ENCODE data around the gene BGLAP. TPM values are rescaled to one million over a fixed set of nuclear protein-coding genes. Genes with fewer than 3 reads are reported as not detected.
"Not testable (repeated sequence)": the region's sequence is repeated elsewhere in the genome, so short reads cannot be mapped to it uniquely, and the experiment has no call there.

The BGLAP gene
- total and polyA plus RNA-seq, 2 experiments from 2014 or later, result 0.51 to 1.8 TPM

DNA sequence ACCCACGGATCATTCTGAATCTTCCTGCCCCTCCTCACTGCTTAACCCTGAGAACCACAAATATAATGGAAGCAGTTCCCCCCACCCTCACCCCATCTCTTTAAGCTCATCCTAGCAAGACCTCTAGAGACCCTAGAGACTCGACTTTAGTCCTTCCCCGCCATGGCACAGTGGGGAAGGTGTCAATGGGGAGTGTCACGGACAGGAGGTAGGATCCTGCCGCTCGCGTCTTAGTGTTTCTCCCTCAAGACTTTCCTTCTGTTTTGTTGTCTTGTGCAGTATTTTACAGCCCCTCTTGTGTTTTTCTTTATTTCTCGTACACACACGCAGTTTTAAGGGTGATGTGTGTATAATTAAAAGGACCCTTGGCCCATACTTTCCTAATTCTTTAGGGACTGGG is 29.9 kb upstream of the BGLAP start:
- TF ChIP-seq, protein P1, sequence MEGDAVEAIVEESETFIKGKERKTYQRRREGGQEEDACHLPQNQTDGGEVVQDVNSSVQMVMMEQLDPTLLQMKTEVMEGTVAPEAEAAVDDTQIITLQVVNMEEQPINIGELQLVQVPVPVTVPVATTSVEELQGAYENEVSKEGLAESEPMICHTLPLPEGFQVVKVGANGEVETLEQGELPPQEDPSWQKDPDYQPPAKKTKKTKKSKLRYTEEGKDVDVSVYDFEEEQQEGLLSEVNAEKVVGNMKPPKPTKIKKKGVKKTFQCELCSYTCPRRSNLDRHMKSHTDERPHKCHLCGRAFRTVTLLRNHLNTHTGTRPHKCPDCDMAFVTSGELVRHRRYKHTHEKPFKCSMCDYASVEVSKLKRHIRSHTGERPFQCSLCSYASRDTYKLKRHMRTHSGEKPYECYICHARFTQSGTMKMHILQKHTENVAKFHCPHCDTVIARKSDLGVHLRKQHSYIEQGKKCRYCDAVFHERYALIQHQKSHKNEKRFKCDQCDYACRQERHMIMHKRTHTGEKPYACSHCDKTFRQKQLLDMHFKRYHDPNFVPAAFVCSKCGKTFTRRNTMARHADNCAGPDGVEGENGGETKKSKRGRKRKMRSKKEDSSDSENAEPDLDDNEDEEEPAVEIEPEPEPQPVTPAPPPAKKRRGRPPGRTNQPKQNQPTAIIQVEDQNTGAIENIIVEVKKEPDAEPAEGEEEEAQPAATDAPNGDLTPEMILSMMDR (IDR thresholded peaks at IDR 0.05; ENCODE audit: low read depth, low read length), result no peak
- Histone ChIP-seq H3K9me3 (ENCODE audit: low read depth) (no peaks in the 10 kb centered on the region), H3K27me3 (no peaks in the 10 kb centered on the region), H3K36me3 (peaks cover 3% of the 10 kb centered on the region), H3K4me3 (peak overlapping the region; percentile 48), H3K4me1 (ENCODE audit: low read depth) (peaks cover 4% of the 10 kb centered on the region), H3K27ac (peak overlapping the region; percentile 98)
- DNase-seq (ENCODE audit: low read depth in 1 of 2, low spot score in 1 of 2), result no peak

- Histone ChIP-seq H3K9me3 (ENCODE audit: low read depth) (no peaks in the 10 kb centered on the region), H3K27ac (peak within 1 kb of the TSS; percentile 98), H3K27me3 (no peaks in the 10 kb centered on the region), H3K36me3 (peaks cover 1% of the 10 kb centered on the region), H3K4me1 (ENCODE audit: low read depth) (peaks cover 4% of the 10 kb centered on the region), H3K4me3 (peak within 1 kb of the TSS; percentile 48)
- DNase-seq (ENCODE audit: low read depth in 1 of 2, low spot score in 1 of 2), result peak; percentile 97
- TF ChIP-seq, protein P1 (IDR thresholded peaks at IDR 0.05; ENCODE audit: low read depth, low read length), result no peak
Measured at GRCh38 chr1:156212833-156213643, 28.9 kb upstream of the BGLAP start, which contains the start of gene PMF1. TSS of gene PMF1 (plus strand) at chr1:156213007. CDS start at chr1:156213016, 9 bp downstream.

GRCh38 chr1:156213644-156213966 is 28.4 kb upstream of the BGLAP start:
- TF ChIP-seq, protein P1 (IDR thresholded peaks at IDR 0.05; ENCODE audit: low read depth, low read length), result no peak
- Histone ChIP-seq H3K4me3 (peak overlapping the region; percentile 48), H3K27ac (peak overlapping the region; percentile 98), H3K4me1 (ENCODE audit: low read depth) (peaks cover 4% of the 10 kb centered on the region), H3K27me3 (no peaks in the 10 kb centered on the region), H3K36me3 (no peaks in the 10 kb centered on the region), H3K9me3 (ENCODE audit: low read depth) (no peaks in the 10 kb centered on the region)
- DNase-seq (ENCODE audit: low read depth in 1 of 2, low spot score in 1 of 2), result no peak

DNA sequence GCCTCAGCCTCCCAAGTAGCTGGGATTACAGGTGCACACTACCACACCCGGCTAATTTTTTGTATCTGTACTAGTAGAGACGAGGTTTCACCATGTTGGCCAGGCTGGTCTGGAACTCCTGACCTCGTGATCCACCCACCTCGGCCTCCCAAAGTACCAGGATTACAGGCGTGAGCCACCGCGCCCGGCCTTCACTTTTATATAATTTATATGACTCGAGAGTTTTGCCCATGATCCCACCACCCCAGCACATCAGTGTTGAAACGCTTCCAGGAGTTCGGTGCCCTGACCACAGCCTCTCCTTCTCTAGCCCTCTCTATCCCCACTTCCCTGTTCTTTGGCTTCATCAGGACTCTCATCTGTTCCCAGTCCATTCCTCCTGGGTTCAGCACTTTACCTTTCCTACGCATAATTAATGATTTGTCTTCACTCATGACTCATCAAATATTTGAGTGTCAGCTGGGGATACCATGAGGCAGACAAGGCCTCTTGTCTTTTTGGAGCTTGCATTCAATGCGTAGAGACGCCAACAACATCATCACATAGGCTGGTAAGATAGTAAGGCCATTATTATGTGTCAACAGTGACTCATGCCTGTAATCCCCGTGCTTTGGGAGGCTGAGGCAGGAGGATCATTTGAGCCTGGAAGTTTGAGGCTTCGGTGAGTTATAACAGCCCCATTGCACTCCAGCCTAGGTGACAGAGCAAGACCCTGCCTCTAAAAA is 27.8 kb upstream of the BGLAP start:
- Histone ChIP-seq H3K4me1 (ENCODE audit: low read depth) (peaks cover 4% of the 10 kb centered on the region), H3K9me3 (ENCODE audit: low read depth) (no peaks in the 10 kb centered on the region), H3K27ac (peak overlapping the region; percentile 98), H3K27me3 (no peaks in the 10 kb centered on the region), H3K36me3 (no peaks in the 10 kb centered on the region), H3K4me3 (peak overlapping the region; percentile 48)
- peak in 1 of 2 donors; percentile 50 for DNase-seq (ENCODE audit: low read depth in 1 of 2, low spot score in 1 of 2)
- TF ChIP-seq, protein P1 (IDR thresholded peaks at IDR 0.05; ENCODE audit: low read depth, low read length), result no peak

DNA sequence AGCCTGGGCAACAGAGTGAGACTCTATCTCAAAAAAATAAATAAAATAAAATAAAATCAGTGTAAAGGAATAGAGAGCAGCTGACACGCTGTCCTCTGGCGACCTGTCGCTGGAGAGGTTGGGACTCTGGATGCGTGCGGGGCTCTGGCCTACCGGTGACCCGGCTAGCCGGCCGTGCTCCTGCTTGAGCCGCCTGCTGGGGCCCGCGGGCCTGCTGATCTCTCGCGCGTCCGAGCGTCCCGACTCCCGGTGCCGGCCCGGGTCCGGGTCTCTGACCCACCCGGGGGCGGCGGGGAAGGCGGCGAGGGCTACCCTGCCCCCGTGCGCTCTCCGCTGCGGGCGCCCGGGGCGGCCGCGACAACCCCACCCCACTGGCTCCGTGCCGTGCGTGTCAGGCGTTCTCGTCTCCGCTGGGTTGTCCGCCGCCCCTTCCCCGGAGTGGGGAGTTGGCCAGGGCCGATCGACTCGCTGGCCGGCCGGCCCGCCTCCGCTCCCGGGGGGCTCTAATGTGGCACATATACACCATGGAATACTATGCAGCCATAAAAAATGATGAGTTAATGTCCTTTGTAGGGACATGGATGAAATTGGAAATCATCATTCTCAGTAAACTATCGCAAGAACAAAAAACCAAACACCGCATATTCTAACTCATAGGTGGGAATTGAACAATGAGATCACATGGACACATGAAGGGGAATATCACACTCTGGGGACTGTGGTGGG is 25.5 kb upstream of the BGLAP start:
- H3K4me1 ChIP-seq (ENCODE audit: low read depth); H3K27ac ChIP-seq; H3K36me3 ChIP-seq; H3K4me3 ChIP-seq; DNase-seq (ENCODE audit: low read depth in 1 of 2, low spot score in 1 of 2); H3K27me3 ChIP-seq; H3K9me3 ChIP-seq (ENCODE audit: low read depth): not testable (repeated sequence)

Data from cardiac muscle cell (in vitro differentiated cells and primary cell).